Measurements from ENCODE around the gene PAX5.

Gene PAX5

DNA sequence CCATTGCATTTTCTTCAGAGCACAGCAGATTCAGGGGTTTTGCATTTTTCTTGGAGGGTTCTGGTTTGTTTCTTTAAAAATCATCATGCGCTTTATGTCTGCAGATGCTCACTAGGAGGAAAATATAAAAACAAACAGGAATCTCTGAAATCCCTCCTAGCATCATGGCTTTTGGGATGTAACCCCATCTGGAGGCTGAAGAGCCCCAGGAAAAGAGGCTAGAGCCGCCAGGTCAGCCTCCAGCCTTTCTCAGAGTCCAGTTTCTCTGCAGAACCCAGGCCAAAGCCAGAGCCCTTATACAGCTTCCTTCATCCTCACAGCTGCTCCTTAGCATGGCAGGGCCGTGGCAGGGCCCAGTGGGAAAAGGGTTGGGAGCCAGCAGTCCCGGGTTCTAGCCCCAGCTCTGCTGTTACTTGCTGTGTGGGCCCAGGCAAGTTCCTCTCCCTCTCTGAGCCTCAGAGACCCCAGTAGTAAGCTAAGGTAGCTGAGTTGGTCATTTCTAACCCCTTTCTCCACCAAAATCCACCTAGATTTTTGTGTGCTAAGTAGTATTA lies 62.1 kb downstream of the PAX5 start:
- no peak for DNase-seq
- in situ Hi-C loops (cut with HindIII; ENCODE audit: low pct_ligation_motif_present, low sequenced_read_pairs) = no loop called here
- Histone ChIP-seq H3K36me3 (replicated peaks) (no peaks in the 10 kb centered on the region), H3K4me3 (ENCODE audit: low read depth, low read length) (no peak overlapping the region), H3K27ac (no peak overlapping the region), H3K27me3 (replicated peaks) (peaks cover 15% of the 10 kb centered on the region)
- TF ChIP-seq, protein P1, sequence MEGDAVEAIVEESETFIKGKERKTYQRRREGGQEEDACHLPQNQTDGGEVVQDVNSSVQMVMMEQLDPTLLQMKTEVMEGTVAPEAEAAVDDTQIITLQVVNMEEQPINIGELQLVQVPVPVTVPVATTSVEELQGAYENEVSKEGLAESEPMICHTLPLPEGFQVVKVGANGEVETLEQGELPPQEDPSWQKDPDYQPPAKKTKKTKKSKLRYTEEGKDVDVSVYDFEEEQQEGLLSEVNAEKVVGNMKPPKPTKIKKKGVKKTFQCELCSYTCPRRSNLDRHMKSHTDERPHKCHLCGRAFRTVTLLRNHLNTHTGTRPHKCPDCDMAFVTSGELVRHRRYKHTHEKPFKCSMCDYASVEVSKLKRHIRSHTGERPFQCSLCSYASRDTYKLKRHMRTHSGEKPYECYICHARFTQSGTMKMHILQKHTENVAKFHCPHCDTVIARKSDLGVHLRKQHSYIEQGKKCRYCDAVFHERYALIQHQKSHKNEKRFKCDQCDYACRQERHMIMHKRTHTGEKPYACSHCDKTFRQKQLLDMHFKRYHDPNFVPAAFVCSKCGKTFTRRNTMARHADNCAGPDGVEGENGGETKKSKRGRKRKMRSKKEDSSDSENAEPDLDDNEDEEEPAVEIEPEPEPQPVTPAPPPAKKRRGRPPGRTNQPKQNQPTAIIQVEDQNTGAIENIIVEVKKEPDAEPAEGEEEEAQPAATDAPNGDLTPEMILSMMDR (IDR thresholded peaks at IDR 0.05; ENCODE audit: low read depth, low read length, missing control alignments) = no peak

DNA sequence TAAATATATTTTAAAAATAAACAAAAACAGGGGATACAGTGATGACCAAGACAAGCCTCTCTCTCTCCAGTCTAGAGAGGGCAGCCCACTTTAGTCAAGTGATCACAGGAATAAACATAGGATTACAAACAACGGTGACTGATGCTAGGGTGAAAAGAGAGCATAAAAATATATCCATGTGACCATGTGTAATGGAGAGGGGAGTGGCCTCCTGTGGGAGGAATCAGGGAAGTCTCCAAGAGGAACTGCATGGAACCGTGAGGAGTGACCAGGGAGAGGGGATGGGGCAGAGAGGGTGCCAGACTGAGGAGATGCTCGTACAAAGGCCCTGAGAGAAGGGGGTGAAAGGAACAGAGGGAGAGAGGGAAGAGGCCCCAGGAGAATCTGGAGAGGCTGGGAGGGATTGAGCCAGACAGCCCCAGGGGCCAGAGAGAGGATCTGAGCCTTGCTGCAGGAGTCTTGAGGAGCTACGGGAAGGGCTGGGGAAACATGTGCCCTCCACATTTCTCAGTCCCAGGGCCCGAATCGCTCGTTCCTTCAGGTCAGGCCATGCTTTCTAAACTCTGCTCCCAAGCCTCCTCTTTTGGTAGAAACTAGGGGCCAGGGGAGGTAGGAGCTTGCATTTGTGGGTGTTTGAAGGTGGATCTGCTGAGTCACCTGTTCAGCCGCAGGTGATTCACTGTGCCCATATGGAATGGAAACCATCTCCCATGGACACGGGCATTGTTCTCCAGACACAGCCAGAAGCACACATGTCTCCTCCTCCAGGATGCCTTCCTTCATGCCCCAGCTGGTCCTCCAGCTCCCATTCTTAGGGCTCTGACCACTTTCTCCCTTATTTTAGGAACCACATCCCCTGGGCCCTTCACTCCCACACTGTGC lies 63.8 kb downstream of the PAX5 start:
- Histone ChIP-seq H3K27ac (no peak overlapping the region), H3K27me3 (replicated peaks) (peaks cover 15% of the 10 kb centered on the region), H3K4me3 (ENCODE audit: low read depth, low read length) (no peak overlapping the region), H3K36me3 (replicated peaks) (no peaks in the 10 kb centered on the region)
- in situ Hi-C loops (cut with HindIII; ENCODE audit: low pct_ligation_motif_present, low sequenced_read_pairs) = no loop called here
- no peak for DNase-seq
- TF ChIP-seq, protein P1 (IDR thresholded peaks at IDR 0.05; ENCODE audit: low read depth, low read length, missing control alignments) = no peak

DNA sequence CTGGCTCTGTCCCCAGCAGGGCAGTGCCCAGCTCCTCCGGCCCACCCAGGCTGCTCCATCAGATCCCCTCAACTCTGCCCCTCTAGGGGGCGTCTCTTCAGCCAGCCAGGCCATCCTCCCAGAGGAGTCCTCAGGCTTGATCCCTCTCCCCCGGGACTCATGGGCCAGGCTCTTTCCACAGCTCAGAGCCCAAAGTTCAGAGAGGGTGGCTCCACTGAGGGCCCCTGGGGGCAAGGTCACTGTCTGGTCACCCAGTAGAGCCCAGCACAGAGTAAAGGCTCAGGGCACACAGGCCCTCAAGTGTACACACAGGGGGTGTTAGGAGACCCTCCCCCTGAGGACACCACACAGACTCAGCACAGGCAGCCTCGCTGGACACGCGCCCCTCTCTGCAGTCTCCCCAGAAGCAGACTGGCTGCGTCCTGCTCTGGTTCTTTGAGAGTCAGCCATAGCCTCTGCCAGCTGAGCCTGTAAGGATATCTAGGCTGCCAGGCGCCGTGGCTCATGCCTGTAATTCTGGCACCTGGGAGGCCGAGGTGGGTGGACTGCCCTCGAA lies 64.8 kb downstream of the PAX5 start:
- H3K27ac ChIP-seq = no peak overlapping the region

DNA sequence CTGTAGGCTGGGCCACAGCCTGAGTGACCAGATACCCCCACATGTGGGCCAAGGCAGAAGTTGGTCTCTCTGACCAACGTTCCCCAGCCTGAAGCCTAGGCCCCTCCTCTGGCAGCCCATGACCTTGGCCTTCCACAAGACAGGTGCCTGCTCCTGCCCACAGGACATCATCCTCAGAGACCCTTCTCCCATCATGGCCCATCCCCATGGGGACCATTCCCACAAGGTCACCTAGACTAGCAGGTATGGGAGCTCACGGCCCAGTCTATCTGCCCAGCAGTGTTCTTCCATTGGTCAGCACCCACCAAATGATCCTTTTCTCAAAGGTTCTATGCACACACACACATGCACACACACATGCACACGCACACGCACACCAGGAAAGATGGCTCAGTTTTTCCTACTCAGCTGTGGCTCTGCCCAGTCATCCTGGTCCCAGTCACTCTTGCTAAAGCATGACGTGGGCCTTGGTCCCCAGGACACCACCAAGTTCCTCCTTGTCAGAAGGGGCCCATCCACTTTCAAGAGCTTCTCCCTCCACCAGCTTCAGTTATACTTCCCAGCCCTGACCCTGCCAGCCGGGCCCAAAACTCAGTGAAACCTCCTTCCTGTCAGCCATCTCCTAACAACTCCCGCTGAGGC lies 65.4 kb downstream of the PAX5 start:
- Histone ChIP-seq H3K27ac (no peak overlapping the region), H3K36me3 (replicated peaks) (no peaks in the 10 kb centered on the region), H3K27me3 (replicated peaks) (peaks cover 15% of the 10 kb centered on the region), H3K4me3 (ENCODE audit: low read depth, low read length) (no peak overlapping the region)
- DNase-seq = no peak
- in situ Hi-C loops (cut with HindIII; ENCODE audit: low pct_ligation_motif_present, low sequenced_read_pairs) = no loop called here
- TF ChIP-seq, protein P1 (IDR thresholded peaks at IDR 0.05; ENCODE audit: low read depth, low read length, missing control alignments) = no peak

More for the DNA sequence above, 64.8 kb downstream of the PAX5 start:
- in situ Hi-C loops (cut with HindIII; ENCODE audit: low pct_ligation_motif_present, low sequenced_read_pairs) = no loop called here
- DNase-seq = no peak
- Histone ChIP-seq H3K4me3 (ENCODE audit: low read depth, low read length) (no peak overlapping the region), H3K27me3 (replicated peaks) (peaks cover 15% of the 10 kb centered on the region), H3K36me3 (replicated peaks) (no peaks in the 10 kb centered on the region)
- TF ChIP-seq, protein P1 (IDR thresholded peaks at IDR 0.05; ENCODE audit: low read depth, low read length, missing control alignments) = peak; percentile 15

DNA sequence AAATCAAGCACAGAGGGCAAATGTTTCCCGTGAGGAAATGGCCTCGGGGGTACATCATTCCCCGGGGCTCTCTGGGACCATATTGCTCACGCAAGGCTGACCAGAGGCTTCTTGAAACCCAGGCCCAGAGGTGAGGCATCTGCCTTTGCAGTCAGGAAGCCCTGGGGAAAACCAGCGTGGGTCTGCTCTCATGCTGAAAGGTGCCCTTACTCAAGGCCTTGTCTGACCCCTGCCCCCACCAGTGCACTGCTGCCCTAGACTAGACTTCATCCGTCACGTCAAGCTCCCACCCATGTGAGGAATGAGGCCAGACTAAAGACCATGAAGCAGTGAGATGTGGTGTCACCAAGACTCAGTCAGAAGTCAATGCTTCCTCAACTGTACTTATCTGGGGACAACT lies 66.1 kb downstream of the PAX5 start:
- no peak for DNase-seq
- Histone ChIP-seq H3K4me3 (ENCODE audit: low read depth, low read length) (no peak overlapping the region), H3K27ac (no peak overlapping the region), H3K27me3 (replicated peaks) (peaks cover 15% of the 10 kb centered on the region), H3K36me3 (replicated peaks) (no peaks in the 10 kb centered on the region)
- in situ Hi-C loops (cut with HindIII; ENCODE audit: low pct_ligation_motif_present, low sequenced_read_pairs) = no loop called here
- TF ChIP-seq, protein P1 (IDR thresholded peaks at IDR 0.05; ENCODE audit: low read depth, low read length, missing control alignments) = no peak
